Measurements from ENCODE around the gene HPN.

Gene HPN

DNA sequence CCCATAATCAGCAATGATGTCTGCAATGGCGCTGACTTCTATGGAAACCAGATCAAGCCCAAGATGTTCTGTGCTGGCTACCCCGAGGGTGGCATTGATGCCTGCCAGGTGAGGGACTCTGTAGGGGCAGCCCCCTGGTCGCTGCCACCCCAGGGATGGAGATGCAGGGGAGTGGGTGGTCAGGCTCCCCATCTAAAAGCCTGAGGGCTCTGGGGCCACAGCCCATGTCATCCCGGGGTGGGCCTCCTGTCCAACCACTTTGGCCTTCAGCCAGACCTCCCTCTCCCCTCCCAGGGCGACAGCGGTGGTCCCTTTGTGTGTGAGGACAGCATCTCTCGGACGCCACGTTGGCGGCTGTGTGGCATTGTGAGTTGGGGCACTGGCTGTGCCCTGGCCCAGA lies 24.1 kb downstream of the HPN start:
- FAIRE-seq, result no peak

DNA sequence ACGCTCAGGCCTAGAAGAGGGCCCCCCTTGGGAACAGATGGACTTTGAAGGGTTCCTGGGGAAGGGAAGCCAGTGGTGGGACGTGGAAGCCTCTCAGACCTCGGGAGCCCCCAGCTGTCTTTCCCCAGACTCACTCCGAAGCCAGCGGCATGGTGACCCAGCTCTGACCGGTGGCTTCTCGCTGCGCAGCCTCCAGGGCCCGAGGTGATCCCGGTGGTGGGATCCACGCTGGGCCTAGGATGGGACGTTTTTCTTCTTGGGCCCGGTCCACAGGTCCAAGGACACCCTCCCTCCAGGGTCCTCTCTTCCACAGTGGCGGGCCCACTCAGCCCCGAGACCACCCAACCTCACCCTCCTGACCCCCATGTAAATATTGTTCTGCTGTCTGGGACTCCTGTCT lies 24.6 kb downstream of the HPN start:
- no peak for FAIRE-seq

DNA sequence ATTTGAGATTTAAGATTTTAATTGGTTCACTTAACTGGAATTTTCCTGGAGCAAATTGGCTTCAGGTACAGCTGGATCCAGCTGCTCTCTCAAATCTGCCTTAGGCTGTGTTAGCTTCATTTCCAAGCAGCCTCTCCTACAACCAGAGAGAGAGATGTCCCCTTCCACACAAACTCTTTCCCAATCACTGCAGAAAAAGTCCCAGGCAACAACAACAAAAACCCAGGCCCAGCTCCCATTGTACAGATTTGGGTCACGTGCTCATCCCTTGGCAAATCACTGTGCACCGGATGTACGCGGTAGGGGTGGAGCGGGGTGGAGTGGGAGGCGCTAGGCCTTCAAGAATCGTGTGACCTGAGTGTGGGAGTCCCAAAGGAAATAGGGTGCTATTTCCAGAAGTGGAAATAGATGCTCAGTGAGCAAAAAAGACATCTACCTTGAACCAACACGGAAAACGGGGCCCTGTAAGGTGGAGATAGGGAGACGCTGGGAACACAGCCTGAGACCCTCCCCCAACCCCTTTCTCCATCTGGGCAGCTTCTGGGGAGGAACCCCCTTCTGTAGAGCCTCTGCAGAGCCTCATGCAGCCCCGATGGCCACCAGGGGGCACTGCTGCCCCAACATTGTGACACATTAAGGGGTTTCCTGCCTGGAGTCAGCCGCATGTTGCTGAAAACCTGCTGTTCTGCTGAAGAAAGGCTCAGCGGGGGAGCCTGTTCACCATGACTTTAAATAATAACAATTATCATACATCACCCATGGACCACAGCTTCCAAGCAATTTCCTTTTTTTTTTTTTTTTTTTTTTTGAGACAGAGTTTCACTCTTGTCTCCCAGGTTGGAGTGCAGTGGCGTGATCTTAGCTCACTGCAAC lies 25.4 kb downstream of the HPN start:
- no peak for FAIRE-seq

- FAIRE-seq, result no peak
Measured at GRCh38 chr19:35068941-35069634, 27.6 kb downstream of the HPN start.

- FAIRE-seq, result no peak
Measured at GRCh38 chr19:35069696-35070095, 28.2 kb downstream of the HPN start.

- FAIRE-seq, result no peak
Measured at GRCh38 chr19:35070471-35070870, 28.9 kb downstream of the HPN start.

DNA sequence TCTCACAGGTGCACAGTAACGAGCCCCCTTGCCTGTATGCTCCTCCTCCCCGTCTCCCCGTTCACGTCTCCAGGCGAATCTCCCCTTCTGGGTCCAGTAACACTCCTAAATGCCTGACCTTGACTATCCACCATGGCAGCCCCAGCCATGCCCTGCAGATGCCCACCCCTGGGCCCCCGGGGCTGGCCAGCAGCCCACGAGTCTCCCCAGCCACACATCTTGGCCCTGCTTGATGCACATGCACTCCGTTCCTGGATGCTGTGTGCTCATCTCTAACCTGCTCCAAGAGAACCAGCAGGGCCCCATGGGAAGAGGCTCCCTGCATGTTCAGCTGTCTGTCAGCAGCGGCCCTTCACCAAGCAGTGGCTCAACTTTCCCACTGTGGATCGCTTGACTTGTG lies 32.0 kb downstream of the HPN start:
- no peak for FAIRE-seq

DNA sequence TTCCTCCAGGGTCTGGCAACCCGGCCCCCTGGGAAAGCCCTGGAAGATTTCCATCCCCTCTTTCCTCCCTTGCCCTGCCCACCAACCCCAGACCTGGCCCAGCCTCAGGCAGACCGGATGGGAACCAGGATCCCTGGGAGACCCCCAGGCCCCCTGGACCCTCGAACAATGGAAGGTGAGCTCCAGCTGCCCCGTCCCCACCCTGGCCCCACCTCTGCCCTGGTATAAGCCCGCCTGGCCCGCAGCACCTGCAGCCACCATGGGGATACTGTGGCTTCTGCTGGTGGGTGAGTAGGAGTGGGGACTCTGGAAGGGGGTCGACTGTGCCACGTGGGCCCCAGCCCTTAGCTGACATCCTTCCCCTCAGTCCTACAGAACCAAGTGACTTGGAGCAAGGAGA lies 32.4 kb downstream of the HPN start:
- no peak for FAIRE-seq

DNA sequence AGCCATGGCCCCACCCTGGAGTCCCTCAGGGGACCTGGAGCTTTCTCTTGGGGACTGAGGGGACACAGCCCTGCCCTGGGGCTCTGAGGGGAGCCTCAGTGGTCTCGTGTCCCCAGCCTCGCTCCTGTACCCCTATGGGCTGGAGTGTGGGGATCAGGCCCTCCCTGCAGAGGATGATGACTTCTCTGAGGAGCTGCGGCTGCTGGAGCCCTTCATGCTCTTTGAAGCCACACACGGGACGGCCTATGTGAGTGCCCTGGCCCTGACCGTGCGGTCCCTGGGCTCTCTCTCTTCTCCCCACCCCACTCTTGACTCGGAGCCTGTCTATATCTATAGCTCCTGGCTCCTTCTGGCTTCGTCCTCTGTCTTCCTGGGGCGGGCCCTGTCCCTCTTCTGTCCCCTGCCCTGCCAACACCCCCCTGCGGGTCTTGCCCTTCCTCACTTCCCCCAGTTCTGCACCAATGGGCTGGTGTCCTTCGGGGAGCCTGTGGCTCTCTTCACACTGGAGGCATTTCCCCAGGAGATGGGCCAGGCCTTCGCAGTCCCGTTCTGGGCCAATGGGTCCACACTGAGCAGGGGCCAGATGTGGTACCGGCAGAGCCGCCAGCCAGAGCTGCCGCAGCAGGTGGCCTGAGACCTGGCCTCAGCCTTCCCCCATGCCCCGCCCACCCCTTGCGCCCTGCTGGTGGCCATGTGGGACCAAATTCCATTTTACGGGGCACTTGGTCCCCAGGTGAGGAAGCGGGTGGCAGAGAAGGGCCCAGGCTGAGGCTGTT lies 33.1 kb downstream of the HPN start:
- FAIRE-seq, result no peak

GRCh38 chr19:35075202-35076025 lies 33.9 kb downstream of the HPN start:
- FAIRE-seq, result no peak

- FAIRE-seq, result no peak
Measured at GRCh38 chr19:35076026-35076370, 34.5 kb downstream of the HPN start.

DNA sequence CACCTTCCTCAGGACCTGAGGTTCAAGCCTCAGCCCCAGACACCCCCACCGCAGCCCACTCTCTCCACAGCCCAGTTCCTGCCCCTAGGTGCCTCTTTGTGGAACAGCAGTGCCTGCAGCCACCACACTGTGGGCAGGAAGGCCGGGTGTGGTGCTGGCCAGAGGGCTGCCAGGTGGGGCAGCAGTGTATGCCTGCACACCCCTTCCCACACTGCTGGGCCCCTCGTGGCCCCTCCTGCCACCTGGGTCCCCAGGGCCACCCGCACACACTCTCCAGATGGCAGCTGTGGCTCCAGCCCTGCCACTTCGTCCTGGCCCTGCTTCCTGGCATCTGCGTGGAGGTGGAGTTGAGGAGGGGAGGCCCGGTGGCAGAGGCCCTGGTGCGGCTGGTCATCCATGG lies 35.1 kb downstream of the HPN start:
- FAIRE-seq, result no peak

- FAIRE-seq, result no peak
Measured at GRCh38 chr19:35077411-35078223, 36.1 kb downstream of the HPN start.

- FAIRE-seq, result no peak
Measured at GRCh38 chr19:35079826-35080225, 38.3 kb downstream of the HPN start.

- FAIRE-seq, result no peak
Measured at GRCh38 chr19:35080613-35081170, 39.2 kb downstream of the HPN start.

DNA sequence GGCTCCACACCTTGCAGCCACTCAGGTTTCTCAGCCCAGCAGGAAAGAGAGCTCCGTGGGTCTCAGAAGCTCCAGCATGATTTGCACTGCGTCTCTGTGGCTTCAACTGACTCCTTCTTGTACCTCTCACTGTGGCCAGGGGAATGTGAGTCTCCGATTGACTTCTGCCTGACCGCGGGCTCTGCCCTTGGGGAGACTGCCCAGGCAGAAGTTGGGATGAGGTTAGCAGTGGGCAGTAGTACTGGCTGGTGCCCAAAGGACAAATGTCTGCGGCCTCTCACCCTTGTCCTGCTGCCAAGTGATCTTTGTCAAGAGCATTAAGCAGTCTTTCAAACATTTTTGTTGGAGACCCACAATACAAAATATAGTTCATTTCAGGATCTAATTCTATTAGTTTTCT lies 39.7 kb downstream of the HPN start:
- no peak for FAIRE-seq

DNA sequence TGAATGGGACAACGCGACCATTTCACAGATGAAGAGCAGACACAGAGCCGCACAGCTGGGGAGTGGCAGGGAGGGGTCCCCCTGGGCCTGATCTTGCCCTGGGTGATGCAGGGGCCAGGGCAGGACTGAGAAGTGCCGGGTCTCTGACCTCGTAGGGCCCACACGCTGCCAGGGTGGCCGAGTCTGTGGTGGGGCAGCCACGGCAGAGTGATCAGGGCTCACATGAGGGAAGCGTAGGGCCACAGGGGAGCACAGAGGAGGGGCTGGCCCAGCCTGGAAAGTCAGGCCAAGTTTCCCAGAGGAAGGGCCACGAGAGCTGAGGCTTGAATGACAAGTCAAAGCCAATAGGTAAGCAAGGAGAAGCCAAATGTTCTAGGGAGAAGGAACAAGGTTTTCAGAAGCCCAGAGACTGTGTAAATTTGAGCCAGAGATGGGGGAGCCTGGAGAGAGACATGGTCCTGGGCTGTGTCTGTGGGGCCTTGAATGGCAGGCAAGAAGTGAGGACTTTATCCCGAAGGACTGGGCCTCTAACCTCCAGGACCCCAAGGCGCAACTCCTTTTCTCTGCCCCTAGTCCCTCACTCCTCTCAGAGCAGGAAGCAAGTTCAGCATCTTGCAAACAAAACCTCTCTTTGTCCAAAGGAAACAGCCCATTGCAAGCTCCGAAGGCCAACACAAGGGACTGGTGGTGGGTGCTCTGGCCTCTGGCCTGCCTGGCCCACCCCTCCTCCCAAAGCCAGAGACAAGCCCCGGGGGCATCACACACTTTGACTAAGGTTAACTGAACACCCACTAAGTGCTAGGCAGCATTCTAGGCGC lies 42.4 kb downstream of the HPN start:
- FAIRE-seq, result no peak

DNA sequence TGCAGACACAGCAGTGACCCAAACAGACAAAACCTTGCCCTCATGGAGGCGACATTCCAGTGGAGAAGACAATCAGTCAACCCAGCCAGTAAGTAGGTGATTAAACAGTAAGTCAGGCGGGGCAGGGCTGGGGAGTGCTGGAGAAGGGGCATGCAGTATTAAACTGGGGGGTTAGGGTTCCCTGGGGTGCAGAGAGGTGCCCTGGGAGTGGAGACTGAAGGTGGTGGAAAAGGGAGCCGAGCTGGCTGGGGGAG lies 42.9 kb downstream of the HPN start:
- no peak for FAIRE-seq

DNA sequence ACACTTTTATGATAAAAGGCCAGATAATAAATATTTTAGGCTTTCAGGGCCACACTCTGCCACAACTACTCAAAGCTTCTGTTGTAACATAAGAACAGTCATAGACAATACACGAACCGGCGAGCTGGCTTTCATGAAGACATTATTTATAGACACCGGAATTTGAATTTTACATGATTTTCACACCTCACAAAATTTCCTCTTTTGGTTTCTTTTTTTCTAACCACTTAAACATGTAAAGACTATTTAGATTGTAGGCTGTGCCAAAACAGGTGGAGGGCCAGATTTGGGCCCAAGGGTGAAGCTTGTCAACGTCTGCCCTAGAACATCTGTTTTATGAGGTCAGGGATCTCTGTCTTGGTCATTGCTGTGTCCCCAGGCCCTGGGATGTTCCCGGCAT lies 44.4 kb downstream of the HPN start:
- FAIRE-seq, result no peak

GRCh38 chr19:35086455-35086854 lies 44.9 kb downstream of the HPN start:
- FAIRE-seq, result no peak

GRCh38 chr19:35087393-35087792 lies 45.9 kb downstream of the HPN start:
- FAIRE-seq, result no peak

All from islet of Langerhans (tissue), 1 donor.